CD14-positive monocyte (primary cell): ENCODE data around the gene SMYD4. TPM values are rescaled to one million over a fixed set of nuclear protein-coding genes. Genes with fewer than 3 reads are reported as not detected.
A peak's percentile ranks its signal among the peaks of the same experiment; 100 is the strongest.

Experiments used
- DNase-seq, 3 donors: peaks; one replicate each; pipeline ENCODE4 v3.0.0-alpha.2; 2011 to 2022
- H2AFZ ChIP-seq: 2 replicates; pipeline ENCODE4 v1.6.0; 2012; ENCODE audit warnings: mild to moderate bottlenecking, low read depth, low read length, inconsistent platforms; ENCODE audit not compliant: insufficient read depth, poor library complexity, severe bottlenecking
- H3K27ac ChIP-seq, 2 donors: 1 replicate in 1 of 2; 2 replicates in 1 of 2; pipeline ENCODE4 v1.5.1; 2012 to 2013; ENCODE audit warnings: low read length in 2 of 2, control low read depth in 1 of 2, inconsistent platforms in 1 of 2, low read depth in 1 of 2, mild to moderate bottlenecking in 1 of 2
- H3K27me3 ChIP-seq, 2 donors: one replicate each; pipeline versions ENCODE4 v1.6.0 to v1.6.1; 2011 to 2013; ENCODE audit warnings: low read length in 2 of 2; ENCODE audit not compliant: control insufficient read depth in 2 of 2, insufficient read depth in 2 of 2
- H3K36me3 ChIP-seq, 2 donors: replicated peaks in 1 of 2; 1 replicate in 1 of 2; 2 replicates in 1 of 2; pipeline versions ENCODE4 v1.5.1 to v1.6.1; 2012 to 2013; ENCODE audit warnings: low read length in 2 of 2, control low read depth in 1 of 2, inconsistent platforms in 1 of 2, mild to moderate bottlenecking in 1 of 2; ENCODE audit not compliant: insufficient read depth in 2 of 2, control insufficient read depth in 1 of 2
- H3K4me1 ChIP-seq, 2 donors: 1 replicate in 1 of 2; 2 replicates in 1 of 2; pipeline versions ENCODE4 v1.5.1 to v1.6.1; 2012 to 2013; ENCODE audit warnings: low read length in 2 of 2, control low read depth in 1 of 2, inconsistent platforms in 1 of 2, mild to moderate bottlenecking in 1 of 2, moderate library complexity in 1 of 2; ENCODE audit not compliant: insufficient read depth in 2 of 2, control insufficient read depth in 1 of 2
- H3K4me2 ChIP-seq: replicated peaks from 2 replicates; pipeline ENCODE3; 2012; ENCODE audit warnings: low read length, moderate library complexity, mild to moderate bottlenecking; ENCODE audit not compliant: poor library complexity, severe bottlenecking; ENCODE audit errors: extremely low read depth
- H3K4me3 ChIP-seq, 3 experiments: fragments of 200-600 bp in 1 of 3; sonication (generic) in 1 of 3; replicated peaks in 1 of 3; 1 replicate in 2 of 3; 2 replicates in 1 of 3; pipeline ENCODE4 v1.5.1; 2011 to 2013; ENCODE audit warnings: low read length in 3 of 3, mild to moderate bottlenecking in 3 of 3, control low read depth in 2 of 3, low read depth in 2 of 3, inconsistent platforms in 1 of 3, moderate library complexity in 1 of 3
- H3K79me2 ChIP-seq: 2 replicates; pipeline ENCODE4 v1.6.0; 2012; ENCODE audit warnings: mild to moderate bottlenecking, control low read depth, inconsistent platforms, low read length, moderate library complexity; ENCODE audit not compliant: insufficient read depth
- H3K9ac ChIP-seq: 2 replicates; pipeline ENCODE4 v1.6.0; 2017; ENCODE audit warnings: low read length, mild to moderate bottlenecking; ENCODE audit not compliant: insufficient read depth, poor library complexity, severe bottlenecking
- H3K9me3 ChIP-seq, 2 donors: replicated peaks in 1 of 2; 1 replicate in 1 of 2; 2 replicates in 1 of 2; pipeline versions ENCODE4 v1.5.1 to v1.6.1; 2012 to 2013; ENCODE audit warnings: low read length in 2 of 2, control low read depth in 1 of 2; ENCODE audit not compliant: control insufficient read depth in 1 of 2, insufficient read depth in 1 of 2
- H4K20me1 ChIP-seq: 2 replicates; pipeline ENCODE4 v1.6.0; 2012; ENCODE audit warnings: mild to moderate bottlenecking, low read length, control low read depth, moderate library complexity; ENCODE audit not compliant: insufficient read depth
- H3K27ac Mint-ChIP-seq, 7 donors: one replicate each; pipeline ENCODE4 v1.8.0; 2020; ENCODE audit warnings: mild to moderate bottlenecking in 7 of 7, mixed read lengths in 7 of 7, moderate library complexity in 6 of 7, inconsistent platforms in 2 of 7
- H3K27me3 Mint-ChIP-seq, 3 donors: one replicate each; pipeline ENCODE4 v1.8.0; 2021 to 2022; ENCODE audit warnings: low read depth in 3 of 3, mild to moderate bottlenecking in 3 of 3, mixed read lengths in 3 of 3, moderate library complexity in 3 of 3, inconsistent platforms in 1 of 3
- H3K36me3 Mint-ChIP-seq, 2 donors: one replicate each; pipeline ENCODE4 v1.8.0; 2020; ENCODE audit warnings: mixed read lengths in 2 of 2, inconsistent platforms in 1 of 2, mild to moderate bottlenecking in 1 of 2
- H3K4me1 Mint-ChIP-seq: one replicate; pipeline ENCODE4 v1.8.0; 2020; ENCODE audit warnings: mild to moderate bottlenecking, mixed read lengths
- H3K4me3 Mint-ChIP-seq, 2 donors: one replicate each; pipeline ENCODE4 v1.8.0; 2020; ENCODE audit warnings: mild to moderate bottlenecking in 2 of 2, mixed read lengths in 2 of 2, moderate library complexity in 1 of 2
- H3K9me3 Mint-ChIP-seq, 7 donors: one replicate each; pipeline ENCODE4 v1.8.0; 2020 to 2022; ENCODE audit warnings: mixed read lengths in 7 of 7, mild to moderate bottlenecking in 6 of 7, moderate library complexity in 6 of 7, inconsistent platforms in 2 of 7
- WGBS: methylation state at CpG from one replicate; pipeline ENCODE4 v1.1.5; 2013; ENCODE audit warnings: missing lambda C conversion rate; ENCODE audit not compliant: insufficient coverage; 5-methylcytosine and 5-hydroxymethylcytosine counted together
- intact Hi-C, 2 donors: fragments of 100-400 bp; cut with micrococcal nuclease; formaldehyde crosslinking; loops; one replicate each; pipeline versions ENCODE4 v1.15.0 to v1.15.1; 2023
- polyA plus RNA-seq, 3 donors: library from polyadenylated mRNA; depleted of rRNA in 1 of 3; unstranded in 2 of 3; stranded (reverse) in 1 of 3; fragments of 300-500 nt in 2 of 3; fragments of >200 nt in 1 of 3; fragmentation: Illumina TruSeq in 2 of 3; gene quantifications; 1 replicate in 2 of 3; 2 replicates in 1 of 3; pipeline ENCODE4 v1.2.3, GENCODE V29; 2012 to 2021
- TF ChIP-seq, protein P1 (sequence below): fragments of 200-600 bp; IDR thresholded peaks from one replicate; pipeline ENCODE4 v1.8.0; 2022; ENCODE audit warnings: antibody characterized with exemption, mild to moderate bottlenecking

The SMYD4 gene
- polyA plus RNA-seq, 3 donors = 3.2 to 7.6 (median 6.1) TPM

DNA sequence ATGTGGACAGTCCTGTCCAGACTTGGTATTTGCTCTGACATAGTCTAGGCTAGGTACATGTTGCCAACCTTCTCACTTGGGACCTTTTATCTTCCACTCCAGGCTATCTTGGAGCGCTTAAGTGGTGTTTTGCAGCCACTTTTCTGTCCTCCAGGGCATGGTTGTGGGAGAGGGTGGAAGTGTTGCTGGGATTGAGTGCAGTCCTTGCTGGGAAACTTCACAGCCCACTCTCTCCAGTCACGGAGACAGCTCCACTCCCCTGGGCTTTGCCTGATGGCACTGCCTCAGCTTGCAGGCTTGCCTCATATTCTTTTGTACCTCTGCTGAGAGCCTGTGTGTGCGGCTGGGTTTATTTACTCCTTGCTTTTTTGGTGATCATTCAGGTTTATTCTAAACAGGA is 17.5 kb upstream of the SMYD4 start:
- Histone ChIP-seq H3K4me1 (no peaks in the 10 kb centered on the region), H3K4me2 (no peak overlapping the region), H3K79me2 (peaks cover 3% of the 10 kb centered on the region), H2AFZ (no peak overlapping the region), H3K4me3 (no peak overlapping the region), H3K36me3 (peaks cover 55 to 74% of the 10 kb centered on the region in 2 donors), H3K9me3 (no peaks in the 10 kb centered on the region), H3K27me3 (no peaks in the 10 kb centered on the region), H4K20me1 (no peaks in the 10 kb centered on the region), H3K27ac (no peak overlapping the region), H3K9ac (no peak overlapping the region)
- WGBS = no CpG with 5 or more reads among the region's 3 CpGs
- Mint-ChIP-seq H3K27ac (peak overlapping the region in 2 of 7 donors; percentile 6 to 21), H3K9me3 (no peaks in the 10 kb centered on the region), H3K27me3 (no peaks in the 10 kb centered on the region), H3K36me3 (peaks cover 69 to 89% of the 10 kb centered on the region in 2 donors), H3K4me1 (no peaks in the 10 kb centered on the region), H3K4me3 (no peak overlapping the region)
- intact Hi-C loops = no loop called here
- TF ChIP-seq, protein P1, sequence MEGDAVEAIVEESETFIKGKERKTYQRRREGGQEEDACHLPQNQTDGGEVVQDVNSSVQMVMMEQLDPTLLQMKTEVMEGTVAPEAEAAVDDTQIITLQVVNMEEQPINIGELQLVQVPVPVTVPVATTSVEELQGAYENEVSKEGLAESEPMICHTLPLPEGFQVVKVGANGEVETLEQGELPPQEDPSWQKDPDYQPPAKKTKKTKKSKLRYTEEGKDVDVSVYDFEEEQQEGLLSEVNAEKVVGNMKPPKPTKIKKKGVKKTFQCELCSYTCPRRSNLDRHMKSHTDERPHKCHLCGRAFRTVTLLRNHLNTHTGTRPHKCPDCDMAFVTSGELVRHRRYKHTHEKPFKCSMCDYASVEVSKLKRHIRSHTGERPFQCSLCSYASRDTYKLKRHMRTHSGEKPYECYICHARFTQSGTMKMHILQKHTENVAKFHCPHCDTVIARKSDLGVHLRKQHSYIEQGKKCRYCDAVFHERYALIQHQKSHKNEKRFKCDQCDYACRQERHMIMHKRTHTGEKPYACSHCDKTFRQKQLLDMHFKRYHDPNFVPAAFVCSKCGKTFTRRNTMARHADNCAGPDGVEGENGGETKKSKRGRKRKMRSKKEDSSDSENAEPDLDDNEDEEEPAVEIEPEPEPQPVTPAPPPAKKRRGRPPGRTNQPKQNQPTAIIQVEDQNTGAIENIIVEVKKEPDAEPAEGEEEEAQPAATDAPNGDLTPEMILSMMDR = no peak
- no peak for DNase-seq

DNA sequence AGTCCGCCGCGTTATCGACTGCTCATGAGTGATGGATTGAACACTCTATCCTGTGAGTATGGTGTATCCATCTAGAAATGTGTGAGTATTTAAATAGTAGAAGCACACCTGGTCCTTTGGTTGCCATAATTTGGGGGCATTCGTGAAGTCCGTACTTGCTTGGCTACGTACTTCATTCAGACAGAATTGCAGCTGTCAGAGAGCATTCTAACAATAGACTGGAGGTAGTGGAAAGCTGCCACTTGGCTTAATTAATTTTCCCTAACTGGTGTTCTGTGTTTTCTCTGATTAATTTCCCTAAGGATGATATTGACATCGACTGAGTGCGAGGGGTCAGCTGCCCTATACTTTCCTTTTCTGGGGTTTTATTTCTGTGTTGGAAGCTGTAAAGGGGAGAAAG is 14.2 kb upstream of the SMYD4 start:
- Histone ChIP-seq H3K9ac (no peak overlapping the region), H3K27ac (no peak overlapping the region), H3K27me3 (no peaks in the 10 kb centered on the region), H3K9me3 (no peaks in the 10 kb centered on the region), H4K20me1 (no peaks in the 10 kb centered on the region), H2AFZ (no peak overlapping the region), H3K4me3 (no peak overlapping the region), H3K36me3 (peaks cover 47 to 65% of the 10 kb centered on the region in 2 donors), H3K4me1 (no peaks in the 10 kb centered on the region), H3K4me2 (no peak overlapping the region), H3K79me2 (peaks cover 35% of the 10 kb centered on the region)
- Mint-ChIP-seq H3K4me3 (no peak overlapping the region), H3K36me3 (peaks cover 57 to 66% of the 10 kb centered on the region in 2 donors), H3K27ac (no peak overlapping the region), H3K9me3 (no peaks in the 10 kb centered on the region), H3K4me1 (no peaks in the 10 kb centered on the region), H3K27me3 (no peaks in the 10 kb centered on the region)
- 100% methylated on average over 7 of the region's 9 CpGs for WGBS
- intact Hi-C loops = no loop called here
- TF ChIP-seq, protein P1 = no peak
- no peak for DNase-seq
